OCI-LY7 (cell line): ENCODE measurements around the gene PEX11G.

Source experiments
- CTCF ChIP-seq: fragments of 200-600 bp; sonication (generic); conservative IDR thresholded peaks from 2 replicates; pipeline ENCODE4 v1.5.1; 2014; ENCODE audit warnings: mild to moderate bottlenecking, antibody characterized with exemption, low read length, moderate library complexity, mixed read lengths
- EZH2phosphoT487 ChIP-seq: fragments of 200-600 bp; sonication (generic); IDR thresholded peaks from 2 replicates; pipeline ENCODE4 v1.6.1; 2018; ENCODE audit warnings: low read depth, borderline replicate concordance, mild to moderate bottlenecking, mixed run types, antibody characterized with exemption, low read length, moderate library complexity, mixed read lengths

GRCh38 chr19:7512400-7512851 is 23.6 kb upstream of the PEX11G start:
- TF ChIP-seq CTCF (no peak), EZH2phosphoT487 (no peak)
